GM12878 (cell line): ENCODE measurements around the gene CMAS. TPM values are rescaled to one million over a fixed set of nuclear protein-coding genes. Genes with fewer than 3 reads are reported as not detected.

ENCODE experiments used
- ATAC-seq: fragments of 200-7000 bp; cut with Tn5 transposase; 3 replicates; pipeline ENCODE4 v1.9.1; 2020; ENCODE audit warnings: mild to moderate bottlenecking, moderate library complexity
- BruUV-seq: library from RNA; stranded (reverse); fragments of 400-500 nt; replicated peaks from 2 replicates; lab custom pipeline; 2021; lab: Mats Ljungman, UMichigan
- CTCF ChIA-PET: fragments of 300-600 bp; sonication (Branson Sonifier 250); formaldehyde crosslinking; extraction: SDS; loops from one replicate; lab custom pipeline; 2021; ENCODE audit warnings: inconsistent platforms; lab: Yijun Ruan, JAX
- POLR2A ChIA-PET: fragments of 350-600 bp; formaldehyde crosslinking; extraction: SDS; loops from one replicate; lab custom pipeline; 2021; ENCODE audit warnings: inconsistent platforms; lab: Charles Lee
- RAD21 ChIA-PET: fragments of 300-600 bp; sonication (Branson Sonifier 250); formaldehyde crosslinking; loops from one replicate; lab custom pipeline; 2023; ENCODE audit warnings: antibody characterized with exemption; ENCODE audit not compliant: unreplicated experiment; lab: Charles Lee
- SMC1A ChIA-PET: fragments of 300-600 bp; sonication (Branson Sonifier 250); formaldehyde crosslinking; loops from one replicate; lab custom pipeline; 2023; ENCODE audit not compliant: unreplicated experiment, uncharacterized antibody; lab: Charles Lee
- DNase-seq: peaks from one replicate; pipeline ENCODE4 v3.0.0-alpha.2; 2011; ENCODE audit warnings: low read depth, low spot score
- FAIRE-seq: peaks from 3 replicates; lab custom pipeline; 2011; peaks lifted over from hg19 to GRCh38; lab: Jason Lieb, UNC
- H2AFZ ChIP-seq: 2 replicates; pipeline ENCODE4 v1.6.0; 2011; ENCODE audit warnings: low read depth, low read length, control low read depth; ENCODE audit not compliant: control insufficient read depth
- H3K27ac ChIP-seq: 2 replicates; pipeline ENCODE4 v1.5.1; 2011; ENCODE audit warnings: control low read depth; ENCODE audit not compliant: control insufficient read depth, insufficient read depth
- H3K27me3 ChIP-seq, 2 experiments: replicated peaks in 1 of 2; 2 replicates each; pipeline versions ENCODE4 v1.6.0 to v1.6.1; 2011; ENCODE audit warnings: low read length in 1 of 2; ENCODE audit not compliant: control insufficient read depth in 2 of 2, insufficient read depth in 2 of 2
- H3K36me3 ChIP-seq, 2 experiments: 2 replicates each; pipeline ENCODE4 v1.5.1; 2011; ENCODE audit warnings: low read length in 1 of 2; ENCODE audit not compliant: control insufficient read depth in 2 of 2, insufficient read depth in 2 of 2
- H3K4me1 ChIP-seq: 2 replicates; pipeline ENCODE4 v1.6.1; 2011; ENCODE audit warnings: mild to moderate bottlenecking, low read length, moderate library complexity, mixed read lengths; ENCODE audit not compliant: control insufficient read depth, insufficient read depth
- H3K4me2 ChIP-seq: 2 replicates; pipeline ENCODE4 v1.6.0; 2011; ENCODE audit warnings: control low read depth; ENCODE audit not compliant: control insufficient read depth, insufficient read depth
- H3K4me3 ChIP-seq: fragments of 200-600 bp; sonication (generic); 2 replicates; pipeline ENCODE4 v1.5.1; 2016
- H3K79me2 ChIP-seq: 2 replicates; pipeline ENCODE4 v1.6.0; 2011; ENCODE audit warnings: low read length; ENCODE audit not compliant: control insufficient read depth, insufficient read depth
- H3K9ac ChIP-seq: 2 replicates; pipeline ENCODE4 v1.8.0; 2011; ENCODE audit warnings: low read length, control low read depth, mixed read lengths; ENCODE audit not compliant: control insufficient read depth, insufficient read depth
- H3K9me3 ChIP-seq: replicated peaks from 3 replicates; pipeline ENCODE4 v1.5.1; 2011; ENCODE audit warnings: mild to moderate bottlenecking, low read length; ENCODE audit not compliant: control insufficient read depth, insufficient read depth
- H4K20me1 ChIP-seq: 2 replicates; pipeline ENCODE4 v1.6.0; 2011; ENCODE audit not compliant: control insufficient read depth, insufficient read depth
- CHD2 ChIP-seq: IDR thresholded peaks from 2 replicates; pipeline ENCODE4 v1.6.1; 2011; ENCODE audit warnings: low read depth, low read length, improper control_type of control experiment, borderline replicate concordance
- DPF2 ChIP-seq: fragments of 450-650 bp; IDR thresholded peaks from 2 replicates; pipeline ENCODE4 v1.6.1; 2017; ENCODE audit warnings: mild to moderate bottlenecking
- IKZF2 ChIP-seq, 2 experiments: fragments of 450-650 bp; IDR thresholded peaks; 2 replicates each; pipeline ENCODE4 v1.6.1; 2017; ENCODE audit warnings: mild to moderate bottlenecking in 2 of 2, moderate library complexity in 2 of 2
- IRF4 ChIP-seq: IDR thresholded peaks from 2 replicates; pipeline ENCODE4 v1.6.1; 2011; ENCODE audit warnings: low read depth, low read length
- JUNB ChIP-seq: IDR thresholded peaks from 2 replicates; pipeline ENCODE4 v1.6.1; 2016; ENCODE audit warnings: antibody characterized with exemption, mild to moderate bottlenecking
- MTA2 ChIP-seq: fragments of 450-650 bp; IDR thresholded peaks from 2 replicates; pipeline ENCODE4 v1.6.1; 2016; ENCODE audit warnings: low read depth, mild to moderate bottlenecking, moderate library complexity
- MYC ChIP-seq: IDR thresholded peaks from 2 replicates; pipeline ENCODE4 v1.6.1; 2011; ENCODE audit warnings: mild to moderate bottlenecking, low read length, moderate library complexity, inconsistent platforms; ENCODE audit not compliant: insufficient read depth, insufficient replicate concordance, insufficient read length, severe bottlenecking
- RBBP5 ChIP-seq: fragments of 200-600 bp; sonication (generic); conservative IDR thresholded peaks from 2 replicates; pipeline ENCODE4 v1.6.1; 2016
- SREBF1 ChIP-seq: IDR thresholded peaks from 2 replicates; pipeline ENCODE4 v1.6.1; 2012; ENCODE audit warnings: mild to moderate bottlenecking, low read length
- SREBF2 ChIP-seq: IDR thresholded peaks from 2 replicates; pipeline ENCODE4 v1.6.1; 2012; ENCODE audit warnings: mild to moderate bottlenecking, low read length
- STAT1 ChIP-seq: fragments of 450-650 bp; conservative IDR thresholded peaks from 2 replicates; pipeline ENCODE4 v1.6.1; 2014; ENCODE audit warnings: antibody characterized with exemption, mild to moderate bottlenecking
- TBL1XR1 ChIP-seq: IDR thresholded peaks from 2 replicates; pipeline ENCODE4 v1.6.1; 2012; ENCODE audit warnings: low read depth, low read length, improper control_type of control experiment
- ZSCAN29 ChIP-seq: fragments of 450-650 bp; IDR thresholded peaks from 2 replicates; pipeline ENCODE4 v1.6.1; 2017; ENCODE audit warnings: mild to moderate bottlenecking, moderate library complexity
- WGBS: methylation state at CpG from one replicate; pipeline ENCODE4 v1.1.6; 2016; ENCODE audit warnings: low lambda C conversion rate; ENCODE audit not compliant: insufficient replicate concordance, insufficient coverage; ENCODE audit errors: missing lambda C conversion rate; 5-methylcytosine and 5-hydroxymethylcytosine counted together
- in situ Hi-C: fragments of 300-500 bp; cut with MboI; formaldehyde crosslinking; loops from 9 replicates; pipeline ENCODE4 v1.14.3; 2018; ENCODE audit warnings: mixed read lengths
- intact Hi-C: fragments of 100-400 bp; cut with micrococcal nuclease; formaldehyde crosslinking; loops from one replicate; pipeline ENCODE4 v1.14.2; 2022; ENCODE audit not compliant: unreplicated experiment
- polyA plus RNA-seq, 11 experiments: library from polyadenylated mRNA; depleted of rRNA in 4 of 11; unstranded in 6 of 11; stranded (reverse) in 5 of 11; fragments of >200 nt; fragmentation: Nextera tagmentation in 4 of 11; fragmentation: Illumina TruSeq in 1 of 11; extraction: Ambion mirVana in 4 of 11; extraction: Trizol in 1 of 11; gene quantifications; 1 replicate in 1 of 11; 2 replicates in 10 of 11; pipeline versions ENCODE4 v1.2.1 to v1.2.3, GENCODE V29; 2011 to 2016; ENCODE audit warnings: inconsistent platforms in 2 of 11, missing spikeins in 2 of 11, low read depth in 1 of 11
- total RNA-seq, 4 experiments: library from RNA; depleted of rRNA in 3 of 4; stranded (reverse); fragments of >200 nt in 3 of 4; fragmentation: Illumina TruSeq in 1 of 4; extraction: Trizol in 1 of 4; gene quantifications; 2 replicates each; pipeline versions ENCODE4 v1.2.1 to v1.2.3, GENCODE V29; 2013 to 2021
- TF ChIP-seq, protein P1 (sequence below): IDR thresholded peaks from 2 replicates; pipeline ENCODE4 v1.6.1; 2011; ENCODE audit warnings: low read depth, mild to moderate bottlenecking, low read length, moderate library complexity, borderline replicate concordance; ENCODE audit errors: extremely low read depth
- TF ChIP-seq, protein P2 (sequence below): fragments of 450-650 bp; IDR thresholded peaks from 2 replicates; pipeline ENCODE4 v1.6.1; 2017; ENCODE audit warnings: mild to moderate bottlenecking

The CMAS gene
- total and polyA plus RNA-seq, 10 of the 15 experiments (the other 5 are each of a cell fraction or from before 2014, with no cell fraction given) = 12.9 to 73.2 (median 30.8) TPM

DNA sequence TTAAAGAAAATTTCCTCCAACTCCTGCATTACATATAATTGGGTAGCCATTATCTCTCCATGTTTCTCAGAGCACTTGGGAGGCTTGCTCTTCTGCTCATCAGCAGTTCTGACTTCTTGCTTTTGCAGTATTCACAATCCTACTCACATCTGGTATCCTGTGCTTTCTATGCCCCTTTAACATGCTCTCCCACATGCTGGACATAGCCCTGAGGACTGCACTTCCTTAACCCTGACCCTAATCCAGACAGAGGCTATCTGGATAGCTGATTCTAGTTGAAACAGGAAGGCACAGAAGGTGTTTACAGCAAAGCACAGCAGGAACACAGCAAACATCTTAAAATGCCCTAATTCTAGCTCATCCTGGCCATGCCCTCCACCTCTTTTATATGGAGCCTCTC lies 7.3 kb upstream of the CMAS start:
- TF ChIP-seq MYC = no peak
- no peak for TF ChIP-seq RBBP5
- TF ChIP-seq ZSCAN29 = no peak
- no peak for TF ChIP-seq JUNB
- TF ChIP-seq, all 136 proteins: peak for 0
- ATAC-seq = no peak

DNA sequence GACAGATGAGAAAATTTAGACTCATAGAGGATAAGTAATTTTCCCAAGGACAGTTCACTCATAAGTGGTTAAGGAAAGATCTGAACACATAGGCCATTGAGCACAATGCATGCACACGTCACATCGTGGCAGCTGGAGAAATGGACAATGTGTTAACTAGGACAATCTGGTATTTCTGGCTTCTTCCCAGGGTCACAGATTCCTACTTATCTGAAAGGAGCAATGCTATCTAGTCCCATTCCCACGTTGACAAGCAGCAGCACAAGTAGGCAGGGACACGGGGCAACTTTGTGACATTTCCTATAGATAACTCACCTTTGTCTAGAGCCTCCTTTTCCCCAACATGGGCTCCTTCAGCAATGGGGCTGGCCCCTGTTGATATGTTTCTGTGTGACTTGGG lies 6.7 kb upstream of the CMAS start:
- no peaks in the 10 kb centered on the region for H3K9me3 ChIP-seq
- in situ Hi-C loops = no loop called here
- no TSS peak for BruUV-seq
- ChIA-PET RAD21 (no interaction called here), SMC1A (no interaction called here), CTCF (no interaction called here), POLR2A (no interaction called here)
- no peak overlapping the region for H3K9ac ChIP-seq
- H3K4me1 ChIP-seq = no peaks in the 10 kb centered on the region
- intact Hi-C loops = no loop called here
- H3K27ac ChIP-seq = no peak overlapping the region
- no peak overlapping the region for H2AFZ ChIP-seq
- no peaks in the 10 kb centered on the region for H3K36me3 ChIP-seq
- TF ChIP-seq DPF2 (no peak), CHD2 (no peak), SREBF2 (no peak), STAT1 (no peak), SREBF1 (no peak), IRF4 (no peak), TBL1XR1 (no peak), MTA2 (no peak), IKZF2 (IDR thresholded peaks at IDR 0.05) (no peak)
- TF ChIP-seq, protein P1, sequence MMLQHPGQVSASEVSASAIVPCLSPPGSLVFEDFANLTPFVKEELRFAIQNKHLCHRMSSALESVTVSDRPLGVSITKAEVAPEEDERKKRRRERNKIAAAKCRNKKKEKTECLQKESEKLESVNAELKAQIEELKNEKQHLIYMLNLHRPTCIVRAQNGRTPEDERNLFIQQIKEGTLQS = no peak
- TF ChIP-seq, protein P2, sequence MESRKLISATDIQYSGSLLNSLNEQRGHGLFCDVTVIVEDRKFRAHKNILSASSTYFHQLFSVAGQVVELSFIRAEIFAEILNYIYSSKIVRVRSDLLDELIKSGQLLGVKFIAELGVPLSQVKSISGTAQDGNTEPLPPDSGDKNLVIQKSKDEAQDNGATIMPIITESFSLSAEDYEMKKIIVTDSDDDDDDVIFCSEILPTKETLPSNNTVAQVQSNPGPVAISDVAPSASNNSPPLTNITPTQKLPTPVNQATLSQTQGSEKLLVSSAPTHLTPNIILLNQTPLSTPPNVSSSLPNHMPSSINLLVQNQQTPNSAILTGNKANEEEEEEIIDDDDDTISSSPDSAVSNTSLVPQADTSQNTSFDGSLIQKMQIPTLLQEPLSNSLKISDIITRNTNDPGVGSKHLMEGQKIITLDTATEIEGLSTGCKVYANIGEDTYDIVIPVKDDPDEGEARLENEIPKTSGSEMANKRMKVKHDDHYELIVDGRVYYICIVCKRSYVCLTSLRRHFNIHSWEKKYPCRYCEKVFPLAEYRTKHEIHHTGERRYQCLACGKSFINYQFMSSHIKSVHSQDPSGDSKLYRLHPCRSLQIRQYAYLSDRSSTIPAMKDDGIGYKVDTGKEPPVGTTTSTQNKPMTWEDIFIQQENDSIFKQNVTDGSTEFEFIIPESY = no peak
- ATAC-seq (no peak), DNase-seq (no peak), FAIRE-seq (no peak)
- H4K20me1 ChIP-seq = no peaks in the 10 kb centered on the region
- H3K79me2 ChIP-seq = no peaks in the 10 kb centered on the region
- no peak overlapping the region for H3K4me3 ChIP-seq
- 20% methylated on average over 4 of the region's 4 CpGs for WGBS
- H3K4me2 ChIP-seq = no peak overlapping the region
- H3K27me3 ChIP-seq = no peaks in the 10 kb centered on the region; a peak in 1 of 4 replicates

More for the DNA sequence above, 7.3 kb upstream of the CMAS start:
- no peak overlapping the region for H2AFZ ChIP-seq
- H3K4me2 ChIP-seq = no peak overlapping the region
- H3K79me2 ChIP-seq = no peaks in the 10 kb centered on the region
- H3K27ac ChIP-seq = no peak overlapping the region
- no peaks in the 10 kb centered on the region for H3K36me3 ChIP-seq
- no TSS peak for BruUV-seq
- no peaks in the 10 kb centered on the region for H4K20me1 ChIP-seq
- DNase-seq = no peak
- H3K9ac ChIP-seq = no peak overlapping the region
- no peaks in the 10 kb centered on the region; a peak in 1 of 4 replicates for H3K27me3 ChIP-seq
- no peaks in the 10 kb centered on the region for H3K4me1 ChIP-seq
- POLR2A ChIA-PET = no interaction called here
- in situ Hi-C loops = no loop called here
- H3K9me3 ChIP-seq = no peaks in the 10 kb centered on the region
- SMC1A ChIA-PET = no interaction called here
- RAD21 ChIA-PET = no interaction called here
- CTCF ChIA-PET = no interaction called here
- FAIRE-seq = no peak
- H3K4me3 ChIP-seq = no peak overlapping the region
- intact Hi-C loops = no loop called here
